Lung (tissue), 12 donors: ENCODE data around the gene RNF43. TPM values are rescaled to one million over a fixed set of nuclear protein-coding genes. Genes with fewer than 3 reads are reported as not detected.

Experiments used
- ATAC-seq: fragments of 200-7000 bp; cut with Tn5 transposase; one replicate; pipeline ENCODE4 v1.9.1; 2020; ENCODE audit warnings: moderate number of reproducible peaks; ENCODE audit not compliant: insufficient read depth, low FRiP score
- DNase-seq, 3 donors: peaks; one replicate each; pipeline ENCODE4 v3.0.0-alpha.2; 2013 to 2017
- H3K27ac ChIP-seq, 2 donors: one replicate each; pipeline ENCODE4 v1.5.1; 2013; ENCODE audit warnings: mild to moderate bottlenecking in 2 of 2, moderate library complexity in 2 of 2, control low read depth in 1 of 2, inconsistent platforms in 1 of 2, low read depth in 1 of 2, low read length in 1 of 2
- H3K27me3 ChIP-seq, 3 donors: one replicate each; pipeline ENCODE4 v1.5.1; 2013; ENCODE audit warnings: low read length in 2 of 3; ENCODE audit not compliant: control insufficient read depth in 3 of 3, insufficient read depth in 3 of 3
- H3K36me3 ChIP-seq, 4 donors: one replicate each; pipeline ENCODE4 v1.5.1; 2013; ENCODE audit warnings: low read length in 4 of 4, mild to moderate bottlenecking in 1 of 4, moderate library complexity in 1 of 4; ENCODE audit not compliant: control insufficient read depth in 4 of 4, insufficient read depth in 4 of 4
- H3K4me1 ChIP-seq, 5 donors: one replicate each; pipeline ENCODE4 v1.5.1; 2013; ENCODE audit warnings: low read length in 5 of 5, mild to moderate bottlenecking in 2 of 5, moderate library complexity in 1 of 5; ENCODE audit not compliant: control insufficient read depth in 5 of 5, insufficient read depth in 5 of 5
- H3K4me3 ChIP-seq: one replicate; pipeline ENCODE4 v1.5.1; 2013; ENCODE audit warnings: mild to moderate bottlenecking, control low read depth, moderate library complexity
- H3K9ac ChIP-seq, 2 donors: one replicate each; pipeline ENCODE4 v1.5.1; 2013; ENCODE audit warnings: low read length in 2 of 2, control low read depth in 1 of 2; ENCODE audit not compliant: insufficient read depth in 1 of 2
- H3K9me3 ChIP-seq, 4 donors: one replicate each; pipeline ENCODE4 v1.5.1; 2013; ENCODE audit warnings: low read length in 3 of 4, mild to moderate bottlenecking in 1 of 4, moderate library complexity in 1 of 4; ENCODE audit not compliant: control insufficient read depth in 4 of 4, insufficient read depth in 3 of 4
- CTCF ChIP-seq: IDR thresholded peaks from 2 replicates; pipeline ENCODE4 v1.5.1; 2012; ENCODE audit warnings: mild to moderate bottlenecking; ENCODE audit errors: control extremely low read depth, extremely low read depth
- WGBS, 2 donors: extraction: QIAGEN DNeasy Blood & Tissue Kit; methylation state at CpG; one replicate each; pipeline ENCODE4 v1.1.7; 2013; 5-methylcytosine and 5-hydroxymethylcytosine counted together
- polyA plus RNA-seq, 2 donors: library from polyadenylated mRNA; stranded (reverse); fragments of 200-250 nt; gene quantifications; one replicate each; pipeline ENCODE4 v1.2.1, GENCODE V29; 2013
- total RNA-seq, 2 donors: library from RNA; depleted of rRNA in 1 of 2; stranded (reverse); fragments of >200 nt in 1 of 2; gene quantifications; one replicate each; pipeline ENCODE4 v1.2.1, GENCODE V29; 2014 to 2021
- donor health status: control.
- donor health status: control.
- donor health status: Bipolar disorder and iron deficiency.
- donor health status: healthy.
- donor health status: DM: yes; HTN: yes; CAD: no.

Gene RNF43
- total and polyA plus RNA-seq, 4 donors: 3.7 to 32.9 (median 7.8) TPM

- Histone ChIP-seq H3K4me1 (peaks cover 0 to 50% (median 5%) of the 10 kb centered on the region in 5 donors), H3K4me3 (no peak overlapping the region), H3K9ac (no peak overlapping the region), H3K9me3 (no peaks in the 10 kb centered on the region), H3K27me3 (no peaks in the 10 kb centered on the region), H3K27ac (no peak overlapping the region), H3K36me3 (no peaks in the 10 kb centered on the region)
- ATAC-seq: no peak
- DNase-seq: no peak
- no peak for TF ChIP-seq CTCF
Measured at GRCh38 chr17:58410714-58411407, 6.5 kb downstream of the RNF43 start.

GRCh38 chr17:58409432-58409831, 7.9 kb downstream of the RNF43 start:
- Histone ChIP-seq H3K27me3 (no peaks in the 10 kb centered on the region), H3K27ac (no peak overlapping the region), H3K4me1 (peaks cover 0 to 36% (median 0%) of the 10 kb centered on the region in 5 donors), H3K4me3 (no peak overlapping the region), H3K9ac (no peak overlapping the region), H3K36me3 (no peaks in the 10 kb centered on the region), H3K9me3 (no peaks in the 10 kb centered on the region)
- 87 to 92% methylated on average over 5 of the region's 5 CpGs for WGBS, 2 donors
- DNase-seq (no peak), ATAC-seq (no peak)
- TF ChIP-seq CTCF: no peak

GRCh38 chr17:58403311-58403710, 14.0 kb downstream of the RNF43 start:
- peak in 1 of 3 donors; percentile 51 for DNase-seq
- H3K9ac ChIP-seq: no peak overlapping the region

More at GRCh38 chr17:58403311-58403710, 14.0 kb downstream of the RNF43 start:
- no peak overlapping the region for H3K27ac ChIP-seq
- no peak for ATAC-seq
- TF ChIP-seq CTCF: no peak
- 60 to 81% methylated on average over 6 of the region's 6 CpGs for WGBS, 2 donors
- no peak overlapping the region for H3K4me3 ChIP-seq
- H3K9me3 ChIP-seq: no peaks in the 10 kb centered on the region
- H3K4me1 ChIP-seq: peaks cover 0 to 45% (median 0%) of the 10 kb centered on the region in 5 donors
- no peaks in the 10 kb centered on the region for H3K27me3 ChIP-seq
- H3K36me3 ChIP-seq: no peaks in the 10 kb centered on the region
